Measurements from ENCODE around the gene CLTC. TPM values are rescaled to one million over a fixed set of nuclear protein-coding genes. Genes with fewer than 3 reads are reported as not detected.

Gene CLTC
- total and polyA plus RNA-seq, 4 donors, result 274 to 600 (median 318) TPM

GRCh38 chr17:59727817-59728533 lies 108.3 kb downstream of the CLTC start:
- Histone ChIP-seq H3K4me1 (ENCODE audit: control insufficient read depth, insufficient read depth, low read length) (no peaks in the 10 kb centered on the region), H3K27me3 (ENCODE audit: control insufficient read depth, insufficient read depth, low read length) (no peaks in the 10 kb centered on the region), H3K4me3 (ENCODE audit: low read depth, low read length) (no peak overlapping the region), H3K9me3 (ENCODE audit: control insufficient read depth, insufficient read depth, low read length) (no peaks in the 10 kb centered on the region), H3K36me3 (ENCODE audit: control insufficient read depth, insufficient read depth, low read length) (peaks cover 2% of the 10 kb centered on the region), H3K27ac (ENCODE audit: low read depth, low read length) (no peak overlapping the region)
- DNase-seq (ENCODE audit: low read depth in 4 of 6, low spot score in 6 of 6), result no peak
- no CpG with 5 or more reads among the region's 1 CpG for WGBS (ENCODE audit: insufficient coverage)

- H3K27ac ChIP-seq (ENCODE audit: low read depth, low read length), result no peak overlapping the region
- no peak for DNase-seq (ENCODE audit: low read depth in 4 of 6, low spot score in 6 of 6)
- no peaks in the 10 kb centered on the region for H3K9me3 ChIP-seq (ENCODE audit: control insufficient read depth, insufficient read depth, low read length)
- H3K27me3 ChIP-seq (ENCODE audit: control insufficient read depth, insufficient read depth, low read length), result no peaks in the 10 kb centered on the region
- no peaks in the 10 kb centered on the region for H3K4me1 ChIP-seq (ENCODE audit: control insufficient read depth, insufficient read depth, low read length)
- no CpG with 5 or more reads among the region's 1 CpG for WGBS (ENCODE audit: insufficient coverage)
- H3K4me3 ChIP-seq (ENCODE audit: low read depth, low read length), result no peak overlapping the region
- H3K36me3 ChIP-seq (ENCODE audit: control insufficient read depth, insufficient read depth, low read length), result peaks cover 2% of the 10 kb centered on the region
Measured at GRCh38 chr17:59730268-59730834, 110.7 kb downstream of the CLTC start.

GRCh38 chr17:59733697-59734096 lies 114.0 kb downstream of the CLTC start:
- no peak for DNase-seq (ENCODE audit: low read depth in 4 of 6, low spot score in 6 of 6)
- no peak overlapping the region for H3K27ac ChIP-seq (ENCODE audit: low read depth, low read length)
- WGBS (ENCODE audit: insufficient coverage), result no CpG with 5 or more reads among the region's 2 CpGs

GRCh38 chr17:59734226-59734625 lies 114.5 kb downstream of the CLTC start:
- DNase-seq (ENCODE audit: low read depth in 4 of 6, low spot score in 6 of 6), result no peak
- no peaks in the 10 kb centered on the region for H3K4me1 ChIP-seq (ENCODE audit: control insufficient read depth, insufficient read depth, low read length)
- peaks cover 5% of the 10 kb centered on the region for H3K36me3 ChIP-seq (ENCODE audit: control insufficient read depth, insufficient read depth, low read length)
- H3K9me3 ChIP-seq (ENCODE audit: control insufficient read depth, insufficient read depth, low read length), result no peaks in the 10 kb centered on the region
- H3K27ac ChIP-seq (ENCODE audit: low read depth, low read length), result no peak overlapping the region
- H3K27me3 ChIP-seq (ENCODE audit: control insufficient read depth, insufficient read depth, low read length), result no peaks in the 10 kb centered on the region
- 100% methylated on average over 1 of the region's 5 CpGs for WGBS (ENCODE audit: insufficient coverage)
- no peak overlapping the region for H3K4me3 ChIP-seq (ENCODE audit: low read depth, low read length)

More at GRCh38 chr17:59733697-59734096, 114.0 kb downstream of the CLTC start:
- Histone ChIP-seq H3K27me3 (ENCODE audit: control insufficient read depth, insufficient read depth, low read length) (no peaks in the 10 kb centered on the region), H3K4me3 (ENCODE audit: low read depth, low read length) (no peak overlapping the region), H3K36me3 (ENCODE audit: control insufficient read depth, insufficient read depth, low read length) (peaks cover 5% of the 10 kb centered on the region), H3K9me3 (ENCODE audit: control insufficient read depth, insufficient read depth, low read length) (no peaks in the 10 kb centered on the region), H3K4me1 (ENCODE audit: control insufficient read depth, insufficient read depth, low read length) (no peaks in the 10 kb centered on the region)

- WGBS (ENCODE audit: insufficient coverage), result 80% methylated on average over 1 of the region's 3 CpGs
- H3K4me1 ChIP-seq (ENCODE audit: control insufficient read depth, insufficient read depth, low read length), result no peaks in the 10 kb centered on the region
Measured at GRCh38 chr17:59737324-59737723, 117.6 kb downstream of the CLTC start.

GRCh38 chr17:59743842-59744241 lies 124.1 kb downstream of the CLTC start:
- DNase-seq (ENCODE audit: low read depth in 4 of 6, low spot score in 6 of 6), result no peak
- H3K4me3 ChIP-seq (ENCODE audit: low read depth, low read length), result no peak overlapping the region
- no peak overlapping the region for H3K27ac ChIP-seq (ENCODE audit: low read depth, low read length)
- peaks cover 1% of the 10 kb centered on the region for H3K9me3 ChIP-seq (ENCODE audit: control insufficient read depth, insufficient read depth, low read length)
- WGBS (ENCODE audit: insufficient coverage), result 100% methylated on average over 4 of the region's 4 CpGs
- H3K36me3 ChIP-seq (ENCODE audit: control insufficient read depth, insufficient read depth, low read length), result peaks cover 3% of the 10 kb centered on the region
- H3K4me1 ChIP-seq (ENCODE audit: control insufficient read depth, insufficient read depth, low read length), result no peaks in the 10 kb centered on the region
- H3K27me3 ChIP-seq (ENCODE audit: control insufficient read depth, insufficient read depth, low read length), result no peaks in the 10 kb centered on the region

More at GRCh38 chr17:59737324-59737723, 117.6 kb downstream of the CLTC start:
- peaks cover 7% of the 10 kb centered on the region for H3K36me3 ChIP-seq (ENCODE audit: control insufficient read depth, insufficient read depth, low read length)
- DNase-seq (ENCODE audit: low read depth in 4 of 6, low spot score in 6 of 6), result no peak
- H3K4me3 ChIP-seq (ENCODE audit: low read depth, low read length), result no peak overlapping the region
- H3K27me3 ChIP-seq (ENCODE audit: control insufficient read depth, insufficient read depth, low read length), result no peaks in the 10 kb centered on the region
- no peaks in the 10 kb centered on the region for H3K9me3 ChIP-seq (ENCODE audit: control insufficient read depth, insufficient read depth, low read length)
- H3K27ac ChIP-seq (ENCODE audit: low read depth, low read length), result no peak overlapping the region

GRCh38 chr17:59745040-59745439 lies 125.3 kb downstream of the CLTC start:
- no CpG with 5 or more reads among the region's 2 CpGs for WGBS (ENCODE audit: insufficient coverage)
- no peaks in the 10 kb centered on the region for H3K4me1 ChIP-seq (ENCODE audit: control insufficient read depth, insufficient read depth, low read length)
- DNase-seq (ENCODE audit: low read depth in 4 of 6, low spot score in 6 of 6), result no peak
- H3K27me3 ChIP-seq (ENCODE audit: control insufficient read depth, insufficient read depth, low read length), result no peaks in the 10 kb centered on the region
- no peak overlapping the region for H3K27ac ChIP-seq (ENCODE audit: low read depth, low read length)
- H3K9me3 ChIP-seq (ENCODE audit: control insufficient read depth, insufficient read depth, low read length), result peaks cover 1% of the 10 kb centered on the region
- no peak overlapping the region for H3K4me3 ChIP-seq (ENCODE audit: low read depth, low read length)
- no peaks in the 10 kb centered on the region for H3K36me3 ChIP-seq (ENCODE audit: control insufficient read depth, insufficient read depth, low read length)

Other genes with a start within 250 kb of the CLTC start
- gene DHX40, start 54.3 kb upstream of the CLTC start, total RNA-seq, result 10 to 100 TPM; 65.7 to 74.7 TPM
- gene DHX40, start 54.3 kb upstream of the CLTC start, polyA plus RNA-seq (ENCODE audit: insufficient read length in 2 of 2), result 10 to 100 TPM; 43.9 to 56.4 TPM
- 10 to 100 TPM; 17.1 to 20.3 TPM for gene PTRH2, start 87.5 kb downstream of the CLTC start, total RNA-seq
- gene PTRH2, start 87.5 kb downstream of the CLTC start, polyA plus RNA-seq (ENCODE audit: insufficient read length in 2 of 2), result 10 to 100 TPM; 25.5 to 27.1 TPM
- 100 to 1,000 TPM in 1 of 2 donors, 10 to 100 TPM in 1; 89.4 to 227 TPM for gene VMP1, start 87.8 kb downstream of the CLTC start, total RNA-seq
- 10 to 100 TPM; 95.1 to 96.7 TPM for gene VMP1, start 87.8 kb downstream of the CLTC start, polyA plus RNA-seq (ENCODE audit: insufficient read length in 2 of 2)

All from spinal cord (tissue), 10 donors.